Stimulated activated CD8-positive, alpha-beta memory T cell treated with anti-CD3 and anti-CD28 coated beads, Interleukin-15, amount 100 ng/mL, for 24 hours (primary cell): ENCODE results near the gene ALG2.
"Not testable (repeated sequence)": the region's sequence is repeated elsewhere in the genome, so short reads cannot be mapped to it uniquely, and the experiment has no call there.

Source experiments
- DNase-seq: peaks from one replicate; pipeline ENCODE4 v3.0.0-alpha.2; 2020; ENCODE audit warnings: low read depth

The ALG2 gene

DNA sequence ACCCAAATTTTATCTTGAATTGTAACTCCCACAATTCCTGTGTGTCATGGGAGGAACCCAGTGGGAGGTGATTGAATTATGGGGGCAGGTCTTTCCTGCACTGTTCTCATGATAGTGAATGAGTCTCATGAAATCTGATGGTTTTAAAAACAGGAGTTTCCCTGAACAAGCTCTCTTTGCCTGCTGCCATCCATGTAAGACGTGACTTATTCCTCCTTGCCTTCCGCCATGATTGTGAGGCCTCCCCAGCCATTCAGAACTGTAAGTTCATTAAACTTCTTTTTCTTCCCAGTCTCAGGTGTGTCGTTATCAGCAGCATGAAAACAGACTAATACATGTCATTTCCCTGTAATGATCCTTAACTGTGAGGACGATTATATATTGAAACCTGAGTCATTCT lies 16.1 kb upstream of the ALG2 start:
- DNase-seq, result not testable (repeated sequence)

DNA sequence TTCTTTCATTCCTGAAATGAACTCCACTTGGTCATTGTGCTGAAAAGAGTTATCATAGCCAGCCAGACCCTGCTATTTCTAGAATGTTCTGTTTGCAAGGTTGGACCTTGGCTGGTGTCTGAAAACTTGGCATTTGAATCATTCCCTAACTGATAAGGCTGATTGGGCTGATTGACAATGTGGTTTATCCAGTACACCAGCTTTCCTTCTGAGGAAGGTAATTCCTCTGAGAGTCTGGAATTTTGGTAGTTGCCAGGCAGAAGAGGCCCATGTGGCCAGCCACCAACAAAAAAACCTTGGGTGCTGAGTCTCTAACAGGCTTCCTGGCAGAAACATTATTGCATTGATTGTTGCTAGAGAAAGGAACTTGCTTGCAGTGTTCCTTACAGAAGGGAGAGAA lies 15.6 kb upstream of the ALG2 start:
- no peak for DNase-seq

DNA sequence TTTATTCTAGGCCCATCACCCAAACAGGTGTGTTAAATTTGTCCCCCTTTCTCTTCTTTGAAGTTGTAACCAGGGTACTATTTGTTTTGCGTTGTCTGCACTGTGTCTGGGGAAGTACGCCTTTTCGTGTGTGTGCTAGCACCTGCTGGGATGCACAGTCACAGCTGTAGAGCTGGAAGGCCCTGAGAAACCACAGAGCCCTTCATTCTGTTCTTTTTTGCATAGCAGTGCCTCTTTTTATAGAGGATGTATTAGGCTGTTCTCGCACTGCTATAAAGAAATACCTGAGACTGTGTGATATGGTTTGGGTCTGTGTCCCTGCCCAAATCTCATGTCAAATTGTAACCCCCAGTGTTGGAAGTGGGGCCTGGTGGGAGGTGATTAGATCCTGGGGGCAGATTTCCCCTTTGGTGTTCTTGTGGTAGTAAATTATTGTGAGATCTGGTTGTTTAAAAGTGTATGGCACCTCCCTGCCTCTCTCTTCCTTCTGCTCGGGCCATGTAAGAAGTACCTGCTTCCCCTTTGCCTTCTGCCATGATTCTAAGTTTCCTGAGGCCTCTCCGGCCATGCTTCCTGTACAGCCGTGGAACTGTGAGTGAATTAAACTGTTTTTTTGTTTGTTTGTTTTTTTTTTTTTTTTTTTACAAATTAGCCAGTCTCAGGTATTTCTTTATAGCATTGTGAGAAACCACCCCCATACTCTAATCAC lies 14.3 kb upstream of the ALG2 start:
- DNase-seq, result no peak

DNA sequence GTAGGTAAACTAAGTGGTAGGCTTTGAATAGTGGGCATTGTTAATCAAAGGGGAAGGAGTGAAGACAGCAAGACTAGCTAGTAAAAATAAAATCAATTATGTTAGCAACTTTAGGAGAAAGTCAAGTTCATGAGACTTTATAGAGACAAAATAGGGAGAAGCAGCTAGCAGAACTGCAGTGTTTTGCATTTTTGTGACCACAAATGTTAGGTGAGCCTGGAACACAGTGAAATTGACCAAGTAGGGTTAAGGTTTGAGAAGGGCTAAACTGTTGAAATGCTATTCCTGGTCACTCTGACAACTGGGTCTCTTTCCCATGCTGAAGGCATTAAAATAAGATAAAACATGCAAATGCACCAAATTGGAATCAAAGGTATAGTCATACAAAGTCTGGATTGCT lies 13.3 kb upstream of the ALG2 start:
- DNase-seq, result no peak

DNA sequence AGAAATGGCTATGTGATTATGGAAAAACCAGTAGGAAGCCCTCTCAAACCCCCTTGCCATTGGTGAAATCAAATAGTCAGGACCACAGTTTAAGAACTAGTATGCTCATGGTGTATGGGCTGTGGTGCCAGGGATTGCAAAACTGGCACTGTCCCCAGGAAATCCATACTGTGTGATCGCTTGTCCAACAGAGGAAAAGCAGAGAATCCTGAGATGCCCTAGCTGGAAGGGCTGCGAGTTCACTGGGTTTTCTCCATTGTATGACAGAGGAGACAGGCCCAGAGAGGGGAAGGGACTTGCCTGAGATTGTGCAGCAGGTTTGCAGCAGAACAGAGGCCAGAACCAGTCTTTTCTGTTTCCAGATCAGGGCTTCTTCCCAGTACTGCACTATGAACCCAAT lies 12.9 kb upstream of the ALG2 start:
- DNase-seq, result no peak

DNA sequence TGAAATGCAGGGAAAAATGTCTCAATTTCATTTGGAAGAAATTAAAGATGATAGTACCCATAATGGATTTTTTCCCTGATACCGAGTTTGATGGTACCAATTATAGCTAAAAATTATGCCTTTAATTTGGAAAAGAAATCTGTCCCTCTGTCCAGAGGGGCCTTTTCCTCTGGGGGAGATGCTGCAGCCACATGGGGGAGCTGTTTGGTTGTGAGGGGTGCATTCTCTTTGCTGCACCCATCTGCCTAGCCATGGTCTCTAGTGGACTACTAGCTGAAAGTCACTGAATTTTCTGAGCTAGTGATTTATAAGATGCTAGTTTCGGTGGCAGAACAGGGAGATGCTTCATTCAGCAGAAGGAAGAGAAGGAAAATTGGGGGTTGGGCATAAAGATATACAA lies 10.0 kb upstream of the ALG2 start:
- DNase-seq, result no peak

DNA sequence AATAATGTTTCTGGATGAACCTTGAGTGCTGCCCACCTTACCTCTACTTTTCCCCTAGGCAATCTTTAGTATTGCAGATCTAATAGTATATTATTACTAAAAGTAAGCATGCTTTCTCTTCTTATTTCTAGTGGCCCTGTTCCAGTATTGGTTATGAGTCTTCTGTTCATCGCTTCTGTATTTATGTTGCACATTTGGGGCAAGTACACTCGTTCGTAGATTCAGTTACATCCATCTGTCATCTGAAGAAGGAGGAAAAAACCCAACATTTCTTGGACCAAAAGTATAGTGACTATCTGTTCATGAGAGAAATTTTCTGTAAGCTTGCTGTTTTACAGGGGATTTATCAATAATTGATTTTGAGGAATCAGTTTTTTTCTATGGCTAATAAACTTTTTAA lies 8.5 kb upstream of the ALG2 start:
- no peak for DNase-seq

DNA sequence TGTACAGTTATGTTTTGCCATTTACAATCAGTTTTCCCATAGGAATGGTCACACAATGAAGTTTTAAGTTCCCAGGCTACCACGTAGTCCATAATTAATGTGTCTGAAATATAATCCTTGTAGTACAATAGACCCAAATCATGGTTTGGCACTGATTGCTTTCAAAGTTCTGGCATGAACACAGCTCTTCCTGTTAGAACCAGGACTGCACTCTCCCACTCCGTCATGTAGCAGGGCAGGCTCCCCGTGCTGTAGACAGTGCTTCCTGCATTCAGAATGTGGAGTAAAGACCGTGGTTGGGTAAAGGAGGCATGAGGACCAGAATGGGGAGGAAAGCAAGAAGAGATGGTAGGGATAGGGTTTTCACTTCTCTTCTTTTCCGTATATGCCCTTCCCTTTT lies 4.3 kb upstream of the ALG2 start:
- DNase-seq, result no peak

DNA sequence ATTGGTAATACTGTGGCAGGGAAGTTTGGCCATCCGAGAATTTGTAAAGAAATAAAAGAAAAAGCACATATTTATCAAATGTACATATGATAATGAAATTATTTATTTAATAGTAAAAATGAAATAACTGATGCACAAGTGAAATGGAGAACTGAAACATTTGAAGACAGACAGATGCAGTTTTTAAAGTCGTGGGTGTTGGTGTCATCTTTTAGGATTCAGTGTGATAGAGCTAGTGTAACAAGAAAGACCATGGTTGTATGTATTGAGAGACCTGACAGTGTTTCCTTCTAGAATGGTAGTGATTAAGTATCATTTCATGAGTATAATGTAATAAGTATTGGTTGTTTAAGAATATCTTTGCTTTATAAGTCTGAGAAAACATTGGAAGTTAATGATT lies 2.7 kb upstream of the ALG2 start:
- DNase-seq, result no peak

DNA sequence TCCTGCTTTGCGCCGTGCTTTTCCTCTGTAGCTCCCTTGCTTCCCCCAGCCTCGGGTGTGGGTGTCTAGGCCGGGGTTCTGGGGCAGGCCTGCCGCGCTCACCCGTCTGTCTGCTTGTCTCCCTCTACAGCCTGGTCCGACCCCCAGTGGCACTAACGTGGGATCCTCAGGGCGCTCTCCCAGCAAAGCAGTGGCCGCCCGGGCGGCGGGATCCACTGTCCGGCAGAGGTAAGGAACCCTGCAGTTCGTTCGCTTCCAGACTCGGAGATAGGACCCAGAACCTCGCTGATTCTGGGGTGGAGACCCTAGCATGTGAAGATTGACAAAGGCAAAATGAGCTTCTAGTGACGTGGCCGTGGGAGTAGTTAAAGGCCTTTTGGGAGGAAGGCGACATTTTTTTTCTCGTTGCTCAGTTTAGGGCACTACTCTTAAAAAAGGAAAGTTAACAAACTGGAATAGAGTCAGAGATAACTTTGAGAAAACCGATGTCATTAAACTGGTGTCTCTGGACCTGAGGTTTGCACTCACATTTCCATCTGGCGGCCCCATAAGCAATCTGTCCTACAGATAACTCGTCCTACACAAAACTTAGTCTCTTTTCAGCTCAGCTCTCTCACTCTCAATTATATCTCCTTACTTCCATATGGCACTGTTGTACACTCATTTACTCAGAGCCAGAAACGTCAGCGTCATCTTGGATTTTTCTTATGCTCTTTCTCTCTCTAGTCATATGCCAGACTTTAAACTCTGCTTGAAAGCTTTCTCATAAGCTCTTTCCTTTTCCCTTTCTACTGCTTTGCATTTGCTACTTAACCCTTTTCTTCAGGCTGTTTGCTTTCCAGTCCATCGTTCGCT lies 901 bp upstream of the ALG2 start:
- no peak for DNase-seq

DNA sequence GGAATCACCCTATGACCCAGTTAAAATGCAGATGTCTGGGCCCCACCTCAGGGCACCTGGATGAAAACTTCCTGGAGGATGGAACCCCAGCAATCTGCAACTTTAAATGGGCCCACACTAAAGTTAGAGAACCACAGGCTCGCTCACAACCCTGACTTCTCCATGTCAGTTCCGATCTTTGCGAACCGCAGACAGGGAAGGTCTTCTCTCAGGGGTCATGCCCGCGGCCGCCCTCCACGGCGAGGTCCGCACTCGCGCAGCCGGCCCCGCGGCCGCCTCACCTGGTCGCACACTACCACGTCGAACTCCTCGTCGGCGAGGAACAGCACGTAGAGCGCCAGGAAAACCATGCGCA lies 499 bp downstream of the ALG2 start:
- DNase-seq, result no peak

DNA sequence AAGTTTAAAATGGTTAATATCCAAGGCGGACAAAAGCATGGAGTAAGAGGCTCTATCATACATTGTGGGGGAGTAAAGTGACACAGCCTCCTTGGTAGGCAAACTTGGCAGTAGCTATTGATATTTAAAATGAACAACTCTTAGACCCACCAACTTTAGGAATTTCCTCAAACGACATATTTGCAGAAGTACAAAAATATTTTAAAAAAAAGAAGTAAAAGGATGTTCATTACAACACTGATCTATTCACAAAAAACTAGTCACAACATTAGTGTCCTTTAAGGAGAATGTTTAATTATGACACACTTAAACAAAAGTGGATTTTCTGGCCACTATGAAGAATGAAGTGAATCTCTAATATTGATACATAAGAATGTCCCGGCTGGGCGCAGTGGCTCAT lies 1.7 kb downstream of the ALG2 start:
- DNase-seq, result no peak

DNA sequence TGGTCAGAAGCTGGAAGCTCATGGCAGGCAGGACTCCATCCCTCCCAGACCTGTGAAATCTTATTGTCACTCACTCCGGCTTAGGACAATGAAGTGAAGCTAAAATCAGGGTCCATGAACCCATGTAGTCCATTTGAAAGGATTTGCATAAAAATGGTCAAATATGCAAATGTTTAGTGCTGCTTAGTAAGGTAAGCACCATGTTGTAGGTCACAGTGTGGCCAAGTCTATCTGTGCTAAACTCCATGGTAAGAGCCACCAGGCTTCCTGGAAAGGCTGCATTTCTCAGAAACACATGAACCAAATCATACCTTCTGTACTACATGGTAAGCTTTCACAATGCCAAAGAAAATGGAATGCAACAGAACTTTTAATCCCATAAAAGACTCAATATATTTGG lies 5.7 kb downstream of the ALG2 start:
- DNase-seq, result no peak

DNA sequence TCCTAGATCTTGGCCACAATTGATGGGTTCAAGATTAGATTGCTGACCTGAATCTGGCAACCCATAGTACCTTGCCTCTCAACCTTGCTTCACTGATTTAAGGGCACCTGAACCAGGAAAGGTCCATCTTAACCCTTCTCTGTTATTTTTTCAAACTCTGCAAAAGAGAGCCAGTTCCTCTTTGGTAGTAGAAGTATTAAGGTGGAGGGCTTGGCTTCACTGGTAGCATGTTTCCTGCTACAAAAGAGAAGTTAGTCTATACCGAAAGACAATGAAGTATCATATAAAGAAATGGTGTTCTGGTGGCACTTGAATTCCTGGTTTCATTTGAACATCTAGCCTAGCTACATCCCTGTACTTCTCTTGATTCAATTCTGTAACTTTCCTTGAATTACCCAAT lies 8.5 kb downstream of the ALG2 start:
- DNase-seq, result no peak

DNA sequence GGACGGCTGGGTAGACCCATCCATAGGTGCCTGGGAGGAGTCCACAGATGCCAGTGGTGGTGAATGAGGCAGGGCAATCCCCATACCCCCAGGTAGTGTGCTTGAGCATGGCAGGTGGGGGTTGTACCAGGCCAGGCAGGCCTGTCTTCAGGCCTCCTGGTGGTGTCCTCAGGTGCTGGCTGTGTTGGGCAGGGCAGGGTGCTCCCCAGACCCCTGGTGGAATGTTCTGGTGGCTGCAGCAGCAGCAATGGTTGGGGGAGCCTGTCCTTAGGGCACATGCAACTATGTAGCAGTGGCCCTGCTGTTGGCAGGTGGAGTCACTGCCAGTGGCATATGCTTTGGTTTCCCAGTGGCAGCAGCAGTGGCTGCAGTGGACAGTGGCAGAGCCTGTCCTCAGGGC lies 10.0 kb downstream of the ALG2 start:
- no peak for DNase-seq

DNA sequence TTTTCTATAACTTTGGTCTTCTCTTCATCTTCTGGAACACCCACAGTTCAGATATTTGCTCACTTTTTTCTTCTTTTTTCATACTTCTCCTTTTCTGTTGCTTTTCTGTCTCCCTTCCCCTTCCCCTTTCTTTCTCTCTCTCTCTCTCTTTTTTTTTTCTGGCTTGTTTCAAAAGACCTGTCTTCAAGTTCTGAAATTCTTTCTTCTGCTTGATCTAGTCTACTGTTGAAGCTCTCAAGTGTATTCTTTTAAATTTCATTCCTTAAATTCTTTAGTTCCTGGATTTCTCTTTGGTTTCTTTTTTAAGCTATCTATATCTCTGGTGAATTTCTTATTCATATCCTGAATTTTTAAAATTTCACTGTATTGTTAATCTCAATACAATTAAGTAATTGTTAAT lies 11.2 kb downstream of the ALG2 start:
- no peak for DNase-seq

DNA sequence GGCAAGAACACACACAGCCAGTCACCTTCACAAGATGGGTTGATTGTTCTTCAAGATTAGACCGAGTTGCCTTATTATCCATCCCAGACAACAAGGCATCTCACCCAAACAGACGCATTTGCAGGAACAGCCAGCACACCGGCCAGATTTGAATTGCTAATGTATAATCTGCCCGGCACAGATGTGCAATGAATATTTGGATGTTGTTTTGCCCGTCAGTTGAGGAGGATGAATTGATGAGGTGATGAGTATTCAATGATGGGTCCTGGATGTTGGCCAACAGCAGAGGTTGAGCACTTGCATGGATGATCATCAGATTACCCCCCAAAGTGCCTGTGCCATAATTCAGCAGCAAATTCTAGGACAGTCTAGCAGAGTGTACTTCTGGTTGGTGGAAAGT lies 20.1 kb downstream of the ALG2 start:
- no peak for DNase-seq

DNA sequence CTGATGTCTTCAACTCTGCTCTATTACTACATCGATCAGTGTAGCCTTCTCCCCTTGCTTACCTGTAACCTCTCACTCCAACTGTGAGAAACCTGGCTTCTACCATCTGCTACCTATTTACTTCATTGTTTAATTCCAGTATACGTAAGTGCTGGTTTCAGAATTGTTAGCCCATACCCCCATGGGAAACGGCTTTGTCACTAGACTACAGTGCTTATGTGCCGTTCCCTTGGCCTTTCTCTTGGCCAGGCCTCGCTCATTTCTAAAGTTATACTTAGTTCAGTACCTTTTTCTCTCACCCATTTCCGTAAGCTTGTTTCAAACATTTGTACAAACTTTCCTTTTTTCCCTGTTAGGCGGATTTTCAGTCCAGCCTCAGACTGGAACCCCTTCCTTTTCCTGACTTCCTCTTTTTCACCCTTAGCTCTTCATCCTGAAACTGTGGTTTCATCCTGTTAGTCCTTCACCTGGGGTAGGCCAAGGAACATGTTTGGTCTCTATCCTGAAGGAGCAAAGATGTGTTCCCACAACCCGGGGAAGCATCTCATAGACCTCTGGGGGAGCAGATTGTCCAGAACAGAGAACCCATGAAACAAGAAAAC lies 21.7 kb downstream of the ALG2 start:
- DNase-seq, result no peak

DNA sequence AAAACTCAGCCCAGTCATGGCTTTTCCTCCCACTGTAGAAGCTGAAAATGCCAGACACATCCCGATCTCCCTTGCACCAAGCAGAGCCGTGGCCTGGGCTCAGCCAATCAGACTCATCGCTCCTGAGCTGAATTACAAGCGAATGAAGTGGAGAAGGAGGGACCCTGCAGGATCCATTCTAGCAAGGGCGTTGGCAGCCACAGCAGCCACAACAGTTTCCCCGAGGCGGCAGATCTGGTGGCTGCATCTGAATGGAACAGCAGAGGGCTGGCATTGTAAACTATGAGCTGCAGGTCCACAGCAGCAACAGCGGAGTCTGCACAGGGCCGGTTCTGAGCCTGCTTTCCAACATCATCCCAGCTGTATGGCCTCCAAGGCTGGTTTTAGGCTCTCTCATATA lies 23.8 kb downstream of the ALG2 start:
- no peak for DNase-seq

DNA sequence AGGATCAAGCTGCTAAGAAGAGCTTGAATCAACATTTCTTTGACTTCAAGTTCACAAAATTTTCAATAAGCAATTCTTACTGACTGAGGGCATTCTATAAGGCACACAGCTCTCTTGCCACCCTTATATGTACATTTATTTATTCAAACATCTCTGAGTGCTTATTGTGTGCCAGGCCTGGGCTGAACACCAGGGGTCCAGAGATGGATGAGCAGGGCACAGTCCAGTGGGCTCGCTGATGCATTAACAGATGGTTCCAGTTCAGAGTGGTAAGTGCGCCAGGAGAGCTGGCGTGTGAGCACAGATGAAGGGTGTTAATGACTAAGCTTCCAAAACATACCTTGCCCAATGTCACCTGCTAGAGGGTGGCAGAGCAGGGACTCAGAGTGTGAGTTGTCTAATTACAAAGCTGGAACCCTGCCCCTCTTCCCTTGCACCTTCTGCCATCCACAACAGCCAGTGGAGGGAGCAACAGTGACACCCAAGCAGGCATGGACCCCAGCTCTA lies 24.6 kb downstream of the ALG2 start:
- DNase-seq, result no peak

DNA sequence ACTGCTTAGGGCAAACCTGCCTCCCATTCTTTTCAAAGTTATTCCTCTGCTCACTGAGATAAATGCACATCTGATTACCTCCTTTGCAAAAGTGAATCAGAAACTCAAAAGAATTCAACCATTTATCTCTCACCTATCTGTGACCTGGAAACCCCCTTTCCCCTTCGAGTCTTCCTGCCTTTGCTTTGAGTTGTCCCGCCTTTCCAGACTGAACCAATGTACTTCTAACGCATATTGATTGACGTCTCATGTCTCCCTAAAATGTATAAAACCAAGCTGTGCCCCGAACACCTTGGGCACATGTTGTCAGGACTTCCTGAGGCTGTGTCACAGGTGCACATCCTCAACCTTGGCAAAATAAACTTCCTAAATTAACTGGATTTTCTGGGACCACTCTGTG lies 25.3 kb downstream of the ALG2 start:
- DNase-seq, result not testable (repeated sequence)

DNA sequence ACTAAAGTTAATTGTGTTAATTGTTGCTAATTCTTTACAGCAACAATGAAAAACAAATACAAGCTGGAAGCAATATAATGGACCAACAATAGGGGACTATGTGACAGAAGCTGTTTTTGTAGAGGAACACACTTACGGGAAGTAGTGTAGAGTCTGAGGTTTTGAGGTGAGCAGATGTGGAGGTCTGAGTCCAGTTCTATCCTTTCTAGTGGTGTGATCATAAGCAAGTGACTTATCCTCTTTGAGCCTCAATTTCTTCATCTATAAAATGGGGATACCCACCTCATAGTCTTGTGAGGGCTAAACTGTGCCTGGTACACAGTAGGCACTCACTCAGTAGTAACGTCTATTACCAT lies 28.3 kb downstream of the ALG2 start:
- DNase-seq, result no peak

DNA sequence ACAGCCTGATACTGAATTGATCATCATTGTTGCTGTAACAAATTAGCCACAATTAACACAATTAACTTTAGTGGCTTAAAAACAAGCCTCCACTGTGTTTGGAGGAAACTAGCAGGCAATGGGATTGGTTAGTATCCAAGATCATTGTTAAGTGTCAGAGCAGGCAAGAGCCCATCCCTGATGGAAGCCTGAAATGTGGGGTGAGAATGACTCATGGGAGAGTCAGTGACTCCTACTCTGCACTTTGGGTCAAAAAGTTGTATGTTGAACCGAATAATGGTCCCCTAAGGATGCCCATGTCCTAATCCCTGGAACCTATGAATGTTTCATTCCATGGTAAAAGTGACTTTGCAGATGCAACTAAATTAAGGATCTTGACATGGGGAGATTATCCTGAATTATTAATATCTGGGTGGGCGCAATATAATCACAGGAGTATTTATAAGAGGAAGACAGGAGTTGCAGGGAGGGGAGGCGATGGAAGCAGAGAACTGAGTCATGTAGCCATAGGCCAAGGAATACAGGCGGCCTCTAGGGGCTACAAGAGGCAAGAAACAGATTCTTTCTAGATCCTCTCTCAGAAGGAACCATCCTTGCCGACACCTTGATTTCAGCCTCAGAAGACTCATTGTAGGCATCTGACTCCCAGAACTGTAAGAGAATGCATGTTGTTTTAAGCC lies 28.8 kb downstream of the ALG2 start:
- DNase-seq, result no peak
